ENCODE data around the gene DSC2. TPM values are rescaled to one million over a fixed set of nuclear protein-coding genes. Genes with fewer than 3 reads are reported as not detected.

The DSC2 gene
- total and polyA plus RNA-seq, 2 experiments from 2014 or later: not detected

GRCh38 chr18:31143025-31143424, 40.8 kb upstream of the DSC2 start:
- Histone ChIP-seq H4K20me1 (ENCODE audit: insufficient read depth) (no peaks in the 10 kb centered on the region), H3K9ac (no peak overlapping the region), H3K4me3 (no peak overlapping the region), H3K27ac (no peak overlapping the region), H3F3A (ENCODE audit: insufficient read depth) (no peaks in the 10 kb centered on the region), H2AFZ (no peak overlapping the region), H3K79me2 (ENCODE audit: insufficient read depth) (no peaks in the 10 kb centered on the region), H3K9me2 (ENCODE audit: insufficient read depth) (no peaks in the 10 kb centered on the region), H3K36me3 (ENCODE audit: low read depth) (no peaks in the 10 kb centered on the region), H3K27me3 (replicated peaks; ENCODE audit: insufficient read depth) (no peaks in the 10 kb centered on the region), H3K4me2 (ENCODE audit: unreplicated experiment) (no peak overlapping the region), H3K4me1 (ENCODE audit: insufficient read depth) (no peaks in the 10 kb centered on the region), H3K9me3 (ENCODE audit: low read depth) (no peaks in the 10 kb centered on the region)
- 34% methylated on average over 3 of the region's 3 CpGs for WGBS, 2 experiments (ENCODE audit: low coverage in 1 of 2, low lambda C conversion rate in 2 of 2, missing lambda C conversion rate in 2 of 2)
- in situ Hi-C loops (cut with MboI): loop anchor here (10.0 kb wide), 1 partner anchor 62 kb away; no protein-coding TSS in a partner anchor
- TF ChIP-seq EZH2phosphoT487 (IDR thresholded peaks at IDR 0.05; ENCODE audit: insufficient read depth, low read depth) (no peak), EZH2 (IDR thresholded peaks at IDR 0.05; ENCODE audit: insufficient read depth, poor library complexity, severe bottlenecking) (no peak)
- no peak for DNase-seq

- in situ Hi-C loops (cut with MboI): no loop called here
- Histone ChIP-seq H3K27me3 (replicated peaks; ENCODE audit: insufficient read depth) (no peaks in the 10 kb centered on the region), H4K20me1 (ENCODE audit: insufficient read depth) (no peaks in the 10 kb centered on the region), H3K9me2 (ENCODE audit: insufficient read depth) (no peaks in the 10 kb centered on the region), H3K9me3 (ENCODE audit: low read depth) (no peaks in the 10 kb centered on the region), H3K9ac (no peak overlapping the region), H3K4me1 (ENCODE audit: insufficient read depth) (no peaks in the 10 kb centered on the region), H3K4me3 (no peak overlapping the region), H3K27ac (no peak overlapping the region), H3F3A (ENCODE audit: insufficient read depth) (no peaks in the 10 kb centered on the region), H2AFZ (no peak overlapping the region), H3K36me3 (ENCODE audit: low read depth) (no peaks in the 10 kb centered on the region), H3K4me2 (ENCODE audit: unreplicated experiment) (no peak overlapping the region), H3K79me2 (ENCODE audit: insufficient read depth) (no peaks in the 10 kb centered on the region)
- TF ChIP-seq EZH2phosphoT487 (IDR thresholded peaks at IDR 0.05; ENCODE audit: insufficient read depth, low read depth): no peak
- TF ChIP-seq EZH2 (IDR thresholded peaks at IDR 0.05; ENCODE audit: insufficient read depth, poor library complexity, severe bottlenecking): no peak
- WGBS, 2 experiments (ENCODE audit: low coverage in 1 of 2, low lambda C conversion rate in 2 of 2, missing lambda C conversion rate in 2 of 2): 0 to 8% methylated on average over 1 of the region's 1 CpG
- no peak for DNase-seq
These were observed 36.5 kb upstream of the DSC2 start for GRCh38 chr18:31138709-31139108.

- H3K4me3 ChIP-seq: no peak overlapping the region
- no peak overlapping the region for H3K4me2 ChIP-seq (ENCODE audit: unreplicated experiment)
- no peak overlapping the region for H3K9ac ChIP-seq
- H3K4me1 ChIP-seq (ENCODE audit: insufficient read depth): no peaks in the 10 kb centered on the region
- in situ Hi-C loops (cut with MboI): no loop called here
- no peaks in the 10 kb centered on the region for H3K9me2 ChIP-seq (ENCODE audit: insufficient read depth)
- H3K79me2 ChIP-seq (ENCODE audit: insufficient read depth): no peaks in the 10 kb centered on the region
- DNase-seq: no peak
- H3K27me3 ChIP-seq (replicated peaks; ENCODE audit: insufficient read depth): no peaks in the 10 kb centered on the region
- no peak overlapping the region for H3K27ac ChIP-seq
- 18 to 27% methylated on average over 4 of the region's 4 CpGs for WGBS, 2 experiments (ENCODE audit: low coverage in 1 of 2, low lambda C conversion rate in 2 of 2, missing lambda C conversion rate in 2 of 2)
- no peaks in the 10 kb centered on the region for H3K36me3 ChIP-seq (ENCODE audit: low read depth)
- H3K9me3 ChIP-seq (ENCODE audit: low read depth): no peaks in the 10 kb centered on the region
- no peak overlapping the region for H2AFZ ChIP-seq
- H4K20me1 ChIP-seq (ENCODE audit: insufficient read depth): no peaks in the 10 kb centered on the region
- H3F3A ChIP-seq (ENCODE audit: insufficient read depth): no peaks in the 10 kb centered on the region
- TF ChIP-seq EZH2 (IDR thresholded peaks at IDR 0.05; ENCODE audit: insufficient read depth, poor library complexity, severe bottlenecking): no peak
- TF ChIP-seq EZH2phosphoT487 (IDR thresholded peaks at IDR 0.05; ENCODE audit: insufficient read depth, low read depth): no peak
These were observed 32.8 kb upstream of the DSC2 start for GRCh38 chr18:31134988-31135529.

DNA sequence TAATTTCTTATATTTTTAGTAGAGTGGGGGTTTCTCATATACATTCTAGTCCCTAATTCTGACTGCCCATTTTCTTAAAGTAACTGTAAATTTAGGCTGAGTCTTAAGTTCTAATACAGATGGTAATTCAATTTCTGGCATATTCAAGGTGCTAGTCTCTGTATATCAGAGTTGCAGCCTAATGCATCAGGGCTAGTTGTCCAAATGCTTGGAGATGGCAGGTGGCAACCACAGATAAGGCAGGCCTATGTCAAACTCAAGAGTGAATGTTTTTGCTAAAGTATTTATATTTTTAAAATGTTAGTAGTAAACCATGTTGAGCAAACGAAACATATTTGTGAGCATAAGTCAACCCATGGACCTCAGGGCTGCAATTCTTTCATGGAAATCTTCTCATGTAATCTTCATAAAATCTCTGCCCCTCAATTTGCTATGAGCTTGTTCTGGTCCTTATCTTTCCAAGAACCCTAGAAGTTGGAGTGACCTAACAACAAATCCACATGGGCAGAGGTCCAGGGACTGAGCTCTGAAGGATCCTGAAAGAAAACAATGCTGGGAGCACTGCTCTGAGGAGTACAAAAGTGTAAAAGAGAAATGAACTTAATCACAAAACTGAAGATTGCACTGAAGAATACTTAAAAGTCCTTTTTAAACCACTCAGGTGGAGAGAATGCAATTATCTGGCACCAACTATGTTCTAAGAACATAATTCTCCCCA, 27.3 kb upstream of the DSC2 start:
- 0 to 3% methylated on average over 1 of the region's 1 CpG for WGBS, 2 experiments (ENCODE audit: low coverage in 1 of 2, low lambda C conversion rate in 2 of 2, missing lambda C conversion rate in 2 of 2)
- no peaks in the 10 kb centered on the region for H3K79me2 ChIP-seq (ENCODE audit: insufficient read depth)
- H3K4me3 ChIP-seq: no peak overlapping the region
- no peak overlapping the region for H3K4me2 ChIP-seq (ENCODE audit: unreplicated experiment)
- H3K36me3 ChIP-seq (ENCODE audit: low read depth): no peaks in the 10 kb centered on the region
- H3K27me3 ChIP-seq (replicated peaks; ENCODE audit: insufficient read depth): no peaks in the 10 kb centered on the region
- no peak overlapping the region for H2AFZ ChIP-seq
- no peak overlapping the region for H3K9ac ChIP-seq
- no peak for DNase-seq
- no peaks in the 10 kb centered on the region for H3F3A ChIP-seq (ENCODE audit: insufficient read depth)
- no peaks in the 10 kb centered on the region for H3K9me3 ChIP-seq (ENCODE audit: low read depth)
- H4K20me1 ChIP-seq (ENCODE audit: insufficient read depth): no peaks in the 10 kb centered on the region
- in situ Hi-C loops (cut with MboI): no loop called here
- TF ChIP-seq EZH2phosphoT487 (IDR thresholded peaks at IDR 0.05; ENCODE audit: insufficient read depth, low read depth): no peak
- no peak for TF ChIP-seq EZH2 (IDR thresholded peaks at IDR 0.05; ENCODE audit: insufficient read depth, poor library complexity, severe bottlenecking)
- H3K9me2 ChIP-seq (ENCODE audit: insufficient read depth): no peaks in the 10 kb centered on the region
- no peaks in the 10 kb centered on the region for H3K4me1 ChIP-seq (ENCODE audit: insufficient read depth)
- H3K27ac ChIP-seq: no peak overlapping the region

Measured in GM23248 (cell line).